GM12872 (cell line): ENCODE results near the gene GLB1L2.

Experiments used
- CTCF ChIP-seq: IDR thresholded peaks from 3 replicates; pipeline ENCODE4 v1.5.1; 2011; ENCODE audit warnings: low read depth, mild to moderate bottlenecking, low read length, moderate library complexity; ENCODE audit not compliant: insufficient read depth

GLB1L2 gene

GRCh38 chr11:134366254-134366653, 34.5 kb downstream of the GLB1L2 start:
- no peak for TF ChIP-seq CTCF

- no peak for TF ChIP-seq CTCF
Observed at GRCh38 chr11:134367781-134368180, 36.0 kb downstream of the GLB1L2 start.

- TF ChIP-seq CTCF: no peak
Observed at GRCh38 chr11:134369656-134370525, 38.1 kb downstream of the GLB1L2 start.

DNA sequence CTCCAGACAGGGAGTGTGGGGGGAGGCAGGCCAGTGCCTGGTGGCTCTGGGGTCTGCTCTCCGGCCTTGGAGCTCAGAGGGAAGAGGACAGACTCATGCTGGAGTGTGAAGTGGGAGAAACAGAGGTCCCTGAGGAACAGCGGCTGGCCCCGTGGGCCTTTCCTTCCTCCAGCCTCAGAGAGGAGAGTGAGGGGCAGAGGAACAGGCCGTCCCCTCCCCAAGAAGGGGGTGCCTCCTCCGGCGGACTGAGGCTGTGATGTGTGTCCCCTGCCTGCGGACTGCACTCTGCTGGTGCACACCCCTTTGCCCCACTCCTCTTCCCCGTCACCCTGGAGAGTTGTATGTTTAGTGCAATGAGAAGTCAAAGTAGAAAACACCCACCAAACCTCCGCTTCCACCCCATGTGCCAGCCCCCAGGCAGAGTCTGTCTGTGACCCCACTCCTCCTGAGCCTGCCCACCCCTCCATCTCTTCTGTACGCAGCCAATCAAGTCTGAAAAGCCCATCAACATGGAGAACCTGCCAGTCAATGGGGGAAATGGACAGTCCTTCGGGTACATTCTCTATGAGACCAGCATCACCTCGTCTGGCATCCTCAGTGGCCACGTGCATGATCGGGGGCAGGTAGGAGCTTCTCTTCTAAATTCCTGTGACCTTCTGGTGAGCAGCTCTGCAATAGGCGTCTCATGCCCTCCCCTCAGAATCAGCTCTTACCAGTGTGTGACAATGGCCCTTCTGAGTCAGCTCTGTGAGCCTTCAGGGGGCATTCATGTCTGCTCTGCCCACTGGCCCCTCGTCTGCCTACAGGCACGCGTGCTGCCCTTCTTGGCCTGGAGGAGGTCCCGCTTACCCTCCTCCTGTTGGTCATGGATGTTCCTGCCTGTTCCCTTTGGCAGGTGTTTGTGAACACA, 39.0 kb downstream of the GLB1L2 start:
- TF ChIP-seq CTCF: no peak

DNA sequence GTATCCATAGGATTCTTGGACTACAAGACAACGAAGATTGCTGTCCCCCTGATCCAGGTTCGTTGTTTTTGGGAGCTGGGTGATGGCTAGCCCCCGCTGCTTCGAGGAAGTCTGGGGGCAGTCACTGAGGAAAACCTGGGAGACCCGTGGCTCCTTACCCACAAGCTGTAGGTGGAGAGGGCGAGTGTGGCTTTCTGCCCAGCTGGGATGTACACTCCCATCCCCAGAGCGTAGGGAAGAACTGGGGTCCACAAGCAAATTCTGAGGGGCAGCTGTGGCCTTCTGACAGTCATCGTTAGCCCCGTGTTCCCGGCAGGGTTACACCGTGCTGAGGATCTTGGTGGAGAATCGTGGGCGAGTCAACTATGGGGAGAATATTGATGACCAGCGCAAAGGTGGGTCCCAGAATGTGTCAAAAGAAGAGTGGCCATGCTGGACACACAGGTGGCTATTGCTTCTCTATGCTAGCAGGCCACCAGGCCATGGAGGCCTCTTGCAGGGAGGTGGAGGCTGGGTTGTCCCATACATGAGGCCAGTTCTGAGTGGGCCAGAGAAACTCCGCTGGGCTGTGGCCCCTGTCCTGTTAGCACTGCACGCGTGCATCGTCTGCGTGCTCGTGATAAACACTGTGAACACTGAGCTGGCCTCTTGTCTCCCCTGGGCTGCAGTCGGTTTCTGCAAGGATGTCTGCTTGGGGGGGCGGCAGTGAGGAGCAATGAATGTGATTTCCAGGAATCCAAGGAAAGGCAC, 39.8 kb downstream of the GLB1L2 start:
- TF ChIP-seq CTCF: no peak

DNA sequence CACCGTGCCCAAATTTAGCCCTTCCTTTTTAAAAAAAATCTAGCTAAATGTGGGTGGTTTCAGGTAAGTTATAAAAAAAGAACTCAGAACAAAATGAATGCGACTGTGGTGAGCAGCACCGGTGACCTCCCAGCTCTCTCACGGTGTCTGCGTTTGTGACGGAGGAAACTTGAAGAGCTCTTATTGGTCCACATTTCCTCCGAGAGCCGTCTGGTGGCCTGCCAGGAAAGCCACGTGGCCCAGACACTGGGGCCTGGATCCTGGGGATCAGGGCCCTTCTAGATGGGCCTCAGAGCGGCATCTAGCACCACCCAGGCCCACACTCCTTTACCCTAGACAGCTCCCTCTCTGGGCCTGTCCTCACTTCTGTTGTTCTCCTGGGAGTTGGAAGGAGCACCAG, 40.7 kb downstream of the GLB1L2 start:
- TF ChIP-seq CTCF: no peak

- TF ChIP-seq CTCF: no peak
Observed at GRCh38 chr11:134372961-134373360, 41.2 kb downstream of the GLB1L2 start.
